Omental fat pad (tissue), 4 donors: ENCODE results near the gene TMBIM6. TPM values are rescaled to one million over a fixed set of nuclear protein-coding genes. Genes with fewer than 3 reads are reported as not detected.

Source experiments
- ATAC-seq: fragments of 150-250 bp; one replicate; pipeline ENCODE4 v1.9.1; 2016; ENCODE audit warnings: mild to moderate bottlenecking, moderate library complexity; ENCODE audit not compliant: low FRiP score
- DNase-seq: peaks from one replicate; pipeline ENCODE4 v3.0.0-alpha.2; 2019; ENCODE audit warnings: low spot score
- CTCF ChIP-seq, 3 donors: fragments of 450-650 bp; IDR thresholded peaks; one replicate each; pipeline ENCODE4 v1.5.1; 2016 to 2017; ENCODE audit warnings: antibody characterized with exemption in 3 of 3, mild to moderate bottlenecking in 3 of 3, moderate library complexity in 2 of 3
- total RNA-seq, 4 donors: library from RNA; depleted of rRNA; stranded (reverse); fragments of >200 nt; gene quantifications; one replicate each; pipeline ENCODE4 v1.1.0, GENCODE V29; 2016

TMBIM6 gene
- total RNA-seq, 4 donors from 2014 or later: 337 to 481 (median 397) TPM

- DNase-seq (no peak), ATAC-seq (no peak)
- TF ChIP-seq CTCF (IDR thresholded peaks at IDR 0.05): no peak
Measured at GRCh38 chr12:49798934-49799333, 57.6 kb downstream of the TMBIM6 start.

- no peak for DNase-seq
- no peak for TF ChIP-seq CTCF (IDR thresholded peaks at IDR 0.05)
- no peak for ATAC-seq
Measured at GRCh38 chr12:49800421-49801140, 59.2 kb downstream of the TMBIM6 start.

GRCh38 chr12:49801141-49802063 is 60.0 kb downstream of the TMBIM6 start:
- TF ChIP-seq CTCF (IDR thresholded peaks at IDR 0.05): no peak
- ATAC-seq (no peak), DNase-seq (no peak)

GRCh38 chr12:49803693-49804450 is 62.5 kb downstream of the TMBIM6 start:
- TF ChIP-seq CTCF (IDR thresholded peaks at IDR 0.05): no peak
- no peak for ATAC-seq
- no peak for DNase-seq

- DNase-seq (no peak), ATAC-seq (no peak)
- TF ChIP-seq CTCF (IDR thresholded peaks at IDR 0.05): no peak
Measured at GRCh38 chr12:49804821-49805220, 63.5 kb downstream of the TMBIM6 start.

GRCh38 chr12:49805409-49805808 is 64.1 kb downstream of the TMBIM6 start:
- TF ChIP-seq CTCF (IDR thresholded peaks at IDR 0.05): no peak
- no peak for DNase-seq
- no peak for ATAC-seq
